HCT116 (cell line): ENCODE results near the gene PPP2R1B.

Experiments used
- CTCF ChIP-seq, 3 experiments: fragments of 200-600 bp in 1 of 3; sonication (generic) in 1 of 3; IDR thresholded peaks in 2 of 3; conservative IDR thresholded peaks in 1 of 3; 2 replicates each; pipeline ENCODE4 v1.5.1; 2012 to 2017; ENCODE audit warnings: low read depth in 2 of 3, low read length in 2 of 3, antibody characterized with exemption in 1 of 3, borderline replicate concordance in 1 of 3, control low read depth in 1 of 3, mild to moderate bottlenecking in 1 of 3, mixed read lengths in 1 of 3, mixed run types in 1 of 3, moderate library complexity in 1 of 3; ENCODE audit not compliant: insufficient read depth in 1 of 3
- JUND ChIP-seq: IDR thresholded peaks from 2 replicates; pipeline ENCODE4 v1.6.1; 2012
- POLR2AphosphoS5 ChIP-seq: IDR thresholded peaks from 2 replicates; pipeline ENCODE4 v1.6.1; 2011; ENCODE audit warnings: mild to moderate bottlenecking, low read depth, low read length, moderate library complexity

- TF ChIP-seq CTCF (IDR thresholded peaks at IDR 0.05 in 2 of 3, conservative IDR thresholded peaks at IDR 0.05 in 1 of 3; ENCODE audit: borderline replicate concordance in 1 of 3, insufficient read depth in 1 of 3, low read depth in 2 of 3, low read length in 2 of 3) (no peak), JUND (no peak), POLR2AphosphoS5 (no peak)
These were observed 6.3 kb downstream of the PPP2R1B start for GRCh38 chr11:111759778-111760407.
